Uterus (tissue), 2 donors: ENCODE measurements around the gene CAMK2A.

Experiments
- POLR2A ChIP-seq, 2 donors: fragments of 450-650 bp; IDR thresholded peaks; one replicate each; pipeline ENCODE4 v1.6.1; 2016; ENCODE audit warnings: antibody characterized with exemption in 2 of 2, mild to moderate bottlenecking in 1 of 2, moderate library complexity in 1 of 2
- TF ChIP-seq, protein P1 (sequence below), 4 experiments: fragments of 200-600 bp in 2 of 4; fragments of 450-650 bp in 2 of 4; sonication (generic) in 2 of 4; IDR thresholded peaks; one replicate each; pipeline ENCODE4 v1.5.1; 2016 to 2019; ENCODE audit warnings: antibody characterized with exemption in 4 of 4, mild to moderate bottlenecking in 2 of 4, moderate library complexity in 1 of 4

GRCh38 chr5:150206098-150206778 is 83.3 kb downstream of the CAMK2A start:
- TF ChIP-seq, protein P1, sequence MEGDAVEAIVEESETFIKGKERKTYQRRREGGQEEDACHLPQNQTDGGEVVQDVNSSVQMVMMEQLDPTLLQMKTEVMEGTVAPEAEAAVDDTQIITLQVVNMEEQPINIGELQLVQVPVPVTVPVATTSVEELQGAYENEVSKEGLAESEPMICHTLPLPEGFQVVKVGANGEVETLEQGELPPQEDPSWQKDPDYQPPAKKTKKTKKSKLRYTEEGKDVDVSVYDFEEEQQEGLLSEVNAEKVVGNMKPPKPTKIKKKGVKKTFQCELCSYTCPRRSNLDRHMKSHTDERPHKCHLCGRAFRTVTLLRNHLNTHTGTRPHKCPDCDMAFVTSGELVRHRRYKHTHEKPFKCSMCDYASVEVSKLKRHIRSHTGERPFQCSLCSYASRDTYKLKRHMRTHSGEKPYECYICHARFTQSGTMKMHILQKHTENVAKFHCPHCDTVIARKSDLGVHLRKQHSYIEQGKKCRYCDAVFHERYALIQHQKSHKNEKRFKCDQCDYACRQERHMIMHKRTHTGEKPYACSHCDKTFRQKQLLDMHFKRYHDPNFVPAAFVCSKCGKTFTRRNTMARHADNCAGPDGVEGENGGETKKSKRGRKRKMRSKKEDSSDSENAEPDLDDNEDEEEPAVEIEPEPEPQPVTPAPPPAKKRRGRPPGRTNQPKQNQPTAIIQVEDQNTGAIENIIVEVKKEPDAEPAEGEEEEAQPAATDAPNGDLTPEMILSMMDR (IDR thresholded peaks at IDR 0.05): no peak
- TF ChIP-seq POLR2A (IDR thresholded peaks at IDR 0.05): no peak
